OCI-LY3 (cell line): ENCODE measurements around the gene APIP.

Source experiments
- H2AFZ ChIP-seq: fragments of 200-600, 300-600 bp; shearing (Covaris generic); 2 replicates; pipeline ENCODE4 v1.6.0; 2014; ENCODE audit warnings: antibody characterized with exemption, low read depth, low read length
- H3K27ac ChIP-seq: fragments of 200-600, 300-600 bp; sonication (generic); 2 replicates; pipeline ENCODE4 v1.5.1; 2014; ENCODE audit warnings: mild to moderate bottlenecking, low read length, moderate library complexity, mixed read lengths
- H3K27me3 ChIP-seq: fragments of 200-600, 300-600 bp; sonication (generic); 2 replicates; pipeline ENCODE4 v1.6.1; 2014; ENCODE audit warnings: low read depth, low read length, mixed read lengths
- H3K36me3 ChIP-seq: fragments of 200-600, 300-600 bp; sonication (generic); replicated peaks from 2 replicates; pipeline ENCODE3; 2014; ENCODE audit warnings: low read depth, low read length, mixed read lengths
- H3K4me1 ChIP-seq: fragments of 300-600, 200-600 bp; sonication (generic); 2 replicates; pipeline ENCODE4 v1.6.1; 2014; ENCODE audit warnings: low read length, mixed read lengths
- H3K4me2 ChIP-seq: fragments of 200-600, 300-600 bp; sonication (generic); 2 replicates; pipeline ENCODE4 v1.6.1; 2014; ENCODE audit warnings: low read length, mixed read lengths
- H3K4me3 ChIP-seq: fragments of 300-600, 200-600 bp; sonication (generic); 2 replicates; pipeline ENCODE4 v1.5.1; 2014; ENCODE audit warnings: antibody characterized with exemption, mild to moderate bottlenecking, low read length, moderate library complexity
- H3K79me2 ChIP-seq: fragments of 300-600, 200-600 bp; shearing (Covaris generic); 2 replicates; pipeline ENCODE4 v1.6.1; 2014; ENCODE audit warnings: mild to moderate bottlenecking, low read length, mixed read lengths
- H3K9ac ChIP-seq: fragments of 300-600, 200-600 bp; shearing (Covaris generic); 2 replicates; pipeline ENCODE4 v1.6.0; 2014; ENCODE audit warnings: mild to moderate bottlenecking, low read length, moderate library complexity
- H3K9me3 ChIP-seq: fragments of 200-600, 300-600 bp; shearing (Covaris generic); 2 replicates; pipeline ENCODE4 v1.6.1; 2014; ENCODE audit warnings: low read length, mixed read lengths; ENCODE audit not compliant: insufficient read depth
- H4K20me1 ChIP-seq: fragments of 200-600, 300-600 bp; sonication (generic); 2 replicates; pipeline ENCODE4 v1.6.1; 2016; ENCODE audit warnings: low read length, mixed read lengths; ENCODE audit not compliant: insufficient read depth
- CTCF ChIP-seq: fragments of 200-600, 300-600 bp; sonication (generic); IDR thresholded peaks from 2 replicates; pipeline ENCODE4 v1.5.1; 2014; ENCODE audit warnings: antibody characterized with exemption, low read length, low read depth
- EZH2phosphoT487 ChIP-seq: fragments of 200-600 bp; shearing (Covaris generic); IDR thresholded peaks from 2 replicates; pipeline ENCODE4 v1.6.1; 2018; ENCODE audit warnings: antibody characterized with exemption, mixed run types, low read depth

APIP gene

GRCh38 chr11:34836958-34837856 is 79.0 kb downstream of the APIP start:
- no peak overlapping the region for H3K4me3 ChIP-seq

DNA sequence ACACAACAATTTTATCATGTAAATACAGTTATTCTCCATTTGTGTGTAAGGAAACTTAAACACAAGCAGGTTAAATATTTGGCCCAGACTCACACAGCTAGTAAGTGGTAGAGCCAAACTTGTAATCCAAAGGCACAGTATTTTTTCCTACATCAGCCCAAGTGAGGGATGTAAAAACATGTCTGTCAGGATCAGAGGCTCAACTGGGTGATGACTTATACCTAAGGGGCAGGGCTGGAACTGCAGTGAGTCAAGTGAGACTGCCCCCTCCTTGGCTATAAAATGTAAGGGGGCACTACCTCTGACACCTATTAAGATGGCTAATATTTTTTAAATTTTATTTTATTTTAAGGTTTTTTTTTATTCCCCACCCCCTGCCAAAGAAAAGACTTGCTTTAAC is 82.6 kb downstream of the APIP start:
- H3K4me3 ChIP-seq = no peak overlapping the region
- H3K4me2 ChIP-seq = no peak overlapping the region
- no peak for TF ChIP-seq EZH2phosphoT487
- no peak for TF ChIP-seq CTCF
- peaks cover 11% of the 10 kb centered on the region for H3K4me1 ChIP-seq
- H3K9ac ChIP-seq = no peak overlapping the region
- no peaks in the 10 kb centered on the region for H3K27me3 ChIP-seq
- H3K79me2 ChIP-seq = no peaks in the 10 kb centered on the region
- no peaks in the 10 kb centered on the region for H3K9me3 ChIP-seq
- no peak overlapping the region for H3K27ac ChIP-seq
- H4K20me1 ChIP-seq = no peaks in the 10 kb centered on the region
- no peak overlapping the region for H2AFZ ChIP-seq
- H3K36me3 ChIP-seq = no peaks in the 10 kb centered on the region

More at GRCh38 chr11:34836958-34837856, 79.0 kb downstream of the APIP start:
- Histone ChIP-seq H3K27me3 (no peaks in the 10 kb centered on the region), H3K27ac (no peak overlapping the region), H2AFZ (no peak overlapping the region), H3K4me2 (peak overlapping the region; percentile 15; the same call in 1 of the 2 replicates), H4K20me1 (no peaks in the 10 kb centered on the region), H3K36me3 (no peaks in the 10 kb centered on the region), H3K4me1 (peaks cover 11% of the 10 kb centered on the region), H3K9ac (no peak overlapping the region), H3K79me2 (no peaks in the 10 kb centered on the region), H3K9me3 (no peaks in the 10 kb centered on the region)
- TF ChIP-seq CTCF = peak; percentile 32
- TF ChIP-seq EZH2phosphoT487 = no peak
